IMR-90 (cell line): ENCODE measurements around the gene CACUL1. TPM values are rescaled to one million over a fixed set of nuclear protein-coding genes. Genes with fewer than 3 reads are reported as not detected.

Experiments
- ATAC-seq: fragments of 200-7000 bp; cut with Tn5 transposase; 2 replicates; pipeline ENCODE4 v1.9.1; 2020; ENCODE audit warnings: low read depth, mild to moderate bottlenecking, moderate library complexity
- BruUV-seq: library from RNA; stranded (reverse); fragments of 400-500 nt; replicated peaks from 2 replicates; lab custom pipeline; 2021; lab: Mats Ljungman, UMichigan
- CTCF ChIA-PET: fragments of 300-600 bp; formaldehyde crosslinking; extraction: SDS; loops from one replicate; lab custom pipeline; 2021; ENCODE audit warnings: antibody characterized with exemption; lab: Yijun Ruan, JAX
- POLR2A ChIA-PET: fragments of 300-600 bp; sonication (Branson Sonifier 250); formaldehyde crosslinking; loops from one replicate; lab custom pipeline; 2022; ENCODE audit warnings: antibody characterized with exemption; ENCODE audit not compliant: unreplicated experiment; lab: Charles Lee
- DNase-seq: peaks from one replicate; pipeline ENCODE4 v3.0.0; 2013
- H2AFZ ChIP-seq: replicated peaks from 2 replicates; pipeline ENCODE3; 2013; ENCODE audit warnings: low read length, mild to moderate bottlenecking; ENCODE audit not compliant: poor library complexity
- H2AK5ac ChIP-seq: 2 replicates; pipeline ENCODE4 v1.6.1; 2013; ENCODE audit warnings: low read depth, low read length, inconsistent platforms
- H2AK9ac ChIP-seq: replicated peaks from 2 replicates; pipeline ENCODE3; 2013; ENCODE audit warnings: mild to moderate bottlenecking, low read depth, low read length, moderate library complexity; ENCODE audit not compliant: poor library complexity
- H2BK120ac ChIP-seq: 2 replicates; pipeline ENCODE4 v1.6.1; 2013; ENCODE audit warnings: low read depth, low read length, inconsistent platforms
- H2BK15ac ChIP-seq: 3 replicates; pipeline ENCODE4 v1.6.1; 2013; ENCODE audit warnings: low read depth, low read length, inconsistent platforms
- H2BK20ac ChIP-seq: 2 replicates; pipeline ENCODE4 v1.6.1; 2013; ENCODE audit warnings: low read depth, mild to moderate bottlenecking, inconsistent platforms, low read length, moderate library complexity
- H2BK5ac ChIP-seq: 2 replicates; pipeline ENCODE4 v1.6.1; 2013; ENCODE audit warnings: mild to moderate bottlenecking, low read depth, low read length, inconsistent platforms; ENCODE audit not compliant: poor library complexity, severe bottlenecking
- H3K14ac ChIP-seq: replicated peaks from 2 replicates; pipeline ENCODE4 v1.6.1; 2013; ENCODE audit warnings: low read depth, low read length, inconsistent platforms
- H3K18ac ChIP-seq: 2 replicates; pipeline ENCODE4 v1.6.1; 2013; ENCODE audit warnings: low read depth, low read length, control low read depth
- H3K23ac ChIP-seq: 2 replicates; pipeline ENCODE4 v1.6.1; 2013; ENCODE audit warnings: low read depth, low read length, inconsistent platforms
- H3K27ac ChIP-seq: 2 replicates; pipeline ENCODE4 v1.5.1; 2013; ENCODE audit warnings: mild to moderate bottlenecking, control low read depth, low read length; ENCODE audit not compliant: insufficient read depth
- H3K27me3 ChIP-seq: 2 replicates; pipeline ENCODE4 v1.6.1; 2013; ENCODE audit warnings: low read length; ENCODE audit not compliant: control insufficient read depth, insufficient read depth
- H3K36me3 ChIP-seq: 2 replicates; pipeline ENCODE4 v1.6.1; 2013; ENCODE audit warnings: low read length, mixed read lengths; ENCODE audit not compliant: control insufficient read depth, insufficient read depth
- H3K4ac ChIP-seq: 2 replicates; pipeline ENCODE4 v1.6.1; 2013; ENCODE audit warnings: low read depth, low read length, inconsistent platforms
- H3K4me1 ChIP-seq: 2 replicates; pipeline ENCODE4 v1.6.1; 2013; ENCODE audit warnings: low read length, mixed read lengths; ENCODE audit not compliant: control insufficient read depth, insufficient read depth
- H3K4me2 ChIP-seq: 2 replicates; pipeline ENCODE4 v1.6.1; 2013; ENCODE audit warnings: low read depth, mild to moderate bottlenecking, control low read depth, low read length, moderate library complexity
- H3K4me3 ChIP-seq: 2 replicates; pipeline ENCODE4 v1.5.1; 2013; ENCODE audit warnings: low read depth, mild to moderate bottlenecking, control low read depth, low read length, moderate library complexity; ENCODE audit not compliant: insufficient read depth
- H3K56ac ChIP-seq: 2 replicates; pipeline ENCODE4 v1.6.1; 2013; ENCODE audit warnings: low read length, inconsistent platforms; ENCODE audit not compliant: insufficient read depth; ENCODE audit errors: extremely low read depth
- H3K79me1 ChIP-seq, 2 experiments: 2 replicates each; pipeline ENCODE4 v1.6.1; 2013; ENCODE audit warnings: low read length in 2 of 2, inconsistent platforms in 1 of 2, low read depth in 1 of 2
- H3K9ac ChIP-seq: 2 replicates; pipeline ENCODE4 v1.6.1; 2013; ENCODE audit warnings: low read depth, low read length, control low read depth
- H3K9me1 ChIP-seq: 2 replicates; pipeline ENCODE4 v1.6.1; 2013; ENCODE audit warnings: low read length, inconsistent platforms; ENCODE audit not compliant: insufficient read depth
- H3K9me3 ChIP-seq: 2 replicates; pipeline ENCODE4 v1.6.1; 2013; ENCODE audit warnings: low read length; ENCODE audit not compliant: control insufficient read depth, insufficient read depth
- H4K20me1 ChIP-seq: 2 replicates; pipeline ENCODE4 v1.6.1; 2013; ENCODE audit warnings: low read length, inconsistent platforms; ENCODE audit not compliant: insufficient read depth
- H4K5ac ChIP-seq: 2 replicates; pipeline ENCODE4 v1.6.1; 2013; ENCODE audit warnings: mild to moderate bottlenecking, low read depth, low read length, control low read depth
- H4K8ac ChIP-seq, 2 experiments: 2 replicates each; pipeline ENCODE4 v1.6.1; 2013; ENCODE audit warnings: low read depth in 2 of 2, low read length in 2 of 2, control low read depth in 1 of 2, inconsistent platforms in 1 of 2
- H4K91ac ChIP-seq: 2 replicates; pipeline ENCODE4 v1.6.1; 2013; ENCODE audit warnings: low read depth, low read length, inconsistent platforms; ENCODE audit not compliant: insufficient read depth
- CHD1 ChIP-seq: IDR thresholded peaks from 2 replicates; pipeline ENCODE4 v1.6.1; 2012; ENCODE audit warnings: low read depth, low read length, improper control_type of control experiment
- ELK1 ChIP-seq: fragments of 150-350 bp; IDR thresholded peaks from 2 replicates; pipeline ENCODE4 v1.6.1; 2016; ENCODE audit warnings: low read depth, mild to moderate bottlenecking, low read length, moderate library complexity, borderline replicate concordance
- FOS ChIP-seq: fragments of 150-350 bp; IDR thresholded peaks from 2 replicates; pipeline ENCODE4 v1.6.1; 2016; ENCODE audit warnings: low read depth, low read length
- MAZ ChIP-seq: IDR thresholded peaks from 2 replicates; pipeline ENCODE4 v1.6.1; 2012; ENCODE audit warnings: low read depth, mild to moderate bottlenecking, low read length, improper control_type of control experiment, moderate library complexity, borderline replicate concordance
- RCOR1 ChIP-seq: IDR thresholded peaks from 2 replicates; pipeline ENCODE4 v1.6.1; 2012; ENCODE audit warnings: mild to moderate bottlenecking, low read length, improper control_type of control experiment; ENCODE audit not compliant: insufficient replicate concordance
- RFX5 ChIP-seq: IDR thresholded peaks from 2 replicates; pipeline ENCODE4 v1.8.0; 2012; ENCODE audit warnings: low read depth, mild to moderate bottlenecking, low read length, moderate library complexity
- SMC3 ChIP-seq: fragments of 150-350 bp; IDR thresholded peaks from 2 replicates; pipeline ENCODE4 v1.6.1; 2016; ENCODE audit warnings: low read depth, mild to moderate bottlenecking, antibody characterized with exemption, low read length, moderate library complexity
- WGBS, 2 experiments: methylation state at CpG; one replicate each; pipeline versions ENCODE4 v1.1.5 to v1.1.7; 2013; ENCODE audit warnings: missing lambda C conversion rate in 2 of 2; ENCODE audit not compliant: insufficient read length in 1 of 2; ENCODE audit errors: extremely low coverage in 2 of 2; 5-methylcytosine and 5-hydroxymethylcytosine counted together
- dilution Hi-C: fragments of 300-500 bp; cut with HindIII; formaldehyde crosslinking; loops from one replicate; pipeline ENCODE4 v1.14.3; 2018; ENCODE audit warnings: low sequenced_read_pairs; ENCODE audit not compliant: unreplicated experiment
- in situ Hi-C: fragments of 300-500 bp; cut with MboI; formaldehyde crosslinking; loops from 3 replicates; pipeline ENCODE4 v1.14.3; 2019; ENCODE audit warnings: low sequenced_read_pairs, inconsistent platforms, mixed read lengths
- intact Hi-C: fragments of 100-400 bp; cut with micrococcal nuclease; formaldehyde crosslinking; loops from 2 replicates; pipeline ENCODE4 v1.10.0; 2022
- polyA plus RNA-seq, 3 experiments: library from polyadenylated mRNA; depleted of rRNA; stranded (reverse); fragments of >200 nt; gene quantifications; 2 replicates each; pipeline ENCODE4 v1.2.3, GENCODE V29; 2012; ENCODE audit warnings: low replicate concordance in 1 of 3
- total RNA-seq: library from RNA; depleted of rRNA; stranded (reverse); fragments of >200 nt; gene quantifications from 2 replicates; pipeline ENCODE4 v1.2.3, GENCODE V29; 2012
- TF ChIP-seq, protein P1 (sequence below): fragments of 150-350 bp; IDR thresholded peaks from 2 replicates; pipeline ENCODE4 v1.6.1; 2017; ENCODE audit warnings: mild to moderate bottlenecking, antibody characterized with exemption, low read length, low read depth
- TF ChIP-seq, protein P2 (sequence below): conservative IDR thresholded peaks from 2 replicates; pipeline ENCODE4 v1.5.1; 2012; ENCODE audit warnings: mild to moderate bottlenecking, low read depth, low read length, improper control_type of control experiment

Gene CACUL1
- total and polyA plus RNA-seq, 2 of the 4 experiments (the other 2 are of a cell fraction): 5.3 to 23.5 TPM

- H4K5ac ChIP-seq: no peak overlapping the region
- H3K9me3 ChIP-seq: no peaks in the 10 kb centered on the region
- H4K91ac ChIP-seq: no peak overlapping the region
- POLR2A ChIA-PET: interaction anchor here (0.7 kb wide), 1 partner anchor 22 kb away, joined by 7 read pairs; no protein-coding TSS in a partner anchor
- H2BK120ac ChIP-seq: no peak overlapping the region
- H3K23ac ChIP-seq: no peak overlapping the region
- H2BK15ac ChIP-seq: no peak overlapping the region
- no peak overlapping the region for H3K27ac ChIP-seq
- WGBS, 2 experiments: no CpG with 5 or more reads among the region's 6 CpGs
- H3K4me3 ChIP-seq: no peak overlapping the region
- no peak overlapping the region for H3K18ac ChIP-seq
- ATAC-seq (no peak), DNase-seq (no peak)
- TF ChIP-seq, protein P1, sequence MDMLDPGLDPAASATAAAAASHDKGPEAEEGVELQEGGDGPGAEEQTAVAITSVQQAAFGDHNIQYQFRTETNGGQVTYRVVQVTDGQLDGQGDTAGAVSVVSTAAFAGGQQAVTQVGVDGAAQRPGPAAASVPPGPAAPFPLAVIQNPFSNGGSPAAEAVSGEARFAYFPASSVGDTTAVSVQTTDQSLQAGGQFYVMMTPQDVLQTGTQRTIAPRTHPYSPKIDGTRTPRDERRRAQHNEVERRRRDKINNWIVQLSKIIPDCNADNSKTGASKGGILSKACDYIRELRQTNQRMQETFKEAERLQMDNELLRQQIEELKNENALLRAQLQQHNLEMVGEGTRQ: no peak
- TF ChIP-seq RCOR1 (no peak), MAZ (no peak), SMC3 (no peak), FOS (no peak), CHD1 (no peak), ELK1 (no peak), RFX5 (no peak)
- TF ChIP-seq, protein P2, sequence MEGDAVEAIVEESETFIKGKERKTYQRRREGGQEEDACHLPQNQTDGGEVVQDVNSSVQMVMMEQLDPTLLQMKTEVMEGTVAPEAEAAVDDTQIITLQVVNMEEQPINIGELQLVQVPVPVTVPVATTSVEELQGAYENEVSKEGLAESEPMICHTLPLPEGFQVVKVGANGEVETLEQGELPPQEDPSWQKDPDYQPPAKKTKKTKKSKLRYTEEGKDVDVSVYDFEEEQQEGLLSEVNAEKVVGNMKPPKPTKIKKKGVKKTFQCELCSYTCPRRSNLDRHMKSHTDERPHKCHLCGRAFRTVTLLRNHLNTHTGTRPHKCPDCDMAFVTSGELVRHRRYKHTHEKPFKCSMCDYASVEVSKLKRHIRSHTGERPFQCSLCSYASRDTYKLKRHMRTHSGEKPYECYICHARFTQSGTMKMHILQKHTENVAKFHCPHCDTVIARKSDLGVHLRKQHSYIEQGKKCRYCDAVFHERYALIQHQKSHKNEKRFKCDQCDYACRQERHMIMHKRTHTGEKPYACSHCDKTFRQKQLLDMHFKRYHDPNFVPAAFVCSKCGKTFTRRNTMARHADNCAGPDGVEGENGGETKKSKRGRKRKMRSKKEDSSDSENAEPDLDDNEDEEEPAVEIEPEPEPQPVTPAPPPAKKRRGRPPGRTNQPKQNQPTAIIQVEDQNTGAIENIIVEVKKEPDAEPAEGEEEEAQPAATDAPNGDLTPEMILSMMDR: no peak
- CTCF ChIA-PET: no interaction called here
- dilution Hi-C loops (no loop called here), intact Hi-C loops (no loop called here), in situ Hi-C loops (no loop called here)
- no peak overlapping the region for H3K14ac ChIP-seq
- no TSS peak for BruUV-seq
- H3K4me2 ChIP-seq: no peak overlapping the region
- H3K27me3 ChIP-seq: no peaks in the 10 kb centered on the region
- no peaks in the 10 kb centered on the region for H3K79me1 ChIP-seq
- H4K20me1 ChIP-seq: no peaks in the 10 kb centered on the region
- H2BK20ac ChIP-seq: no peak overlapping the region
- no peak overlapping the region for H4K8ac ChIP-seq
- H3K36me3 ChIP-seq: peaks cover 9% of the 10 kb centered on the region; the same call in 1 of the 2 replicates
- H2BK5ac ChIP-seq: no peak overlapping the region
- H3K4ac ChIP-seq: no peak overlapping the region
- no peak overlapping the region for H2AK9ac ChIP-seq
- no peak overlapping the region for H3K9ac ChIP-seq
- 0 out of 2 replicates have a peak, but pooled peaks cover 2% of the 10 kb centered on the region for H3K9me1 ChIP-seq
- no peak overlapping the region for H3K56ac ChIP-seq
- H2AFZ ChIP-seq: no peak overlapping the region
- H2AK5ac ChIP-seq: no peak overlapping the region
- peaks cover 4% of the 10 kb centered on the region for H3K4me1 ChIP-seq
Measured at GRCh38 chr10:118672153-118672552, 82.6 kb downstream of the CACUL1 start.
